ENCODE data around the gene VAT1.

DNA sequence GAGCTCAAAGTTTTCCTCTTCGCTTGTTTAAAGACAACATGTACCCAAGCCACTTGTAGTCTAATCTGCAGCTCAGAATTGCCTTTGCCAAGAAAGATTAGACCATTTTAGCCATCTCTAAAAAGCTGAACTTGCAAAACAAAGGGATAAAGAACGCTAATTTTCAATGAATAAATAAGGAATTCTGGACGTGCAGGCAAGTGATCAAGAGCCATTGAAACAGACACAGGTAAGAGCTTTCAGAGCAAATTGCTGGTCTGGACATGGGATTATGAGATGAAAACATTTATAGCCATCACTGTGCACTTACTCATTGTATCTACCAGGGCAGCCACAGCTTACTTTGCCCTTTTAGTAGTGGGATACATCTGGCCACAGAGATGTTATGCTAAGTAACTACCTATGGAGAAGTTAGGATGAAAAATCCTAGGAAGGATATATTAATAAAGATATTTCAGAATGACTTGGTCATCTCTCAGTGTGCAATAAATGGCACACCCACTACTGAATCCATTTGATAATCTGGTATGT, 47.2 kb upstream of the VAT1 start:
- TF ChIP-seq EZH2 (IDR thresholded peaks at IDR 0.05) (no peak), POLR2AphosphoS5 (IDR thresholded peaks at IDR 0.05; ENCODE audit: borderline replicate concordance, low read depth, low read length) (no peak), FOXP2 (optimal IDR thresholded peaks at IDR 0.05; ENCODE audit: control extremely low read depth, extremely low read length, insufficient read depth) (no peak)
